ENCODE results near the gene PRRT2.
A peak's percentile ranks its signal among the peaks of the same experiment; 100 is the strongest.

The PRRT2 gene

GRCh38 chr16:29844575-29845331 is 32.8 kb downstream of the PRRT2 start:
- in situ Hi-C loops (cut with HindIII; ENCODE audit: low sequenced_read_pairs), result no loop called here
- no peak overlapping the region for H3K4me3 ChIP-seq (ENCODE audit: low read depth, low read length)
- TF ChIP-seq CTCF (IDR thresholded peaks at IDR 0.05; ENCODE audit: low read depth, low read length), result no peak
- DNase-seq (ENCODE audit: low read depth, low spot score), result no peak

- TF ChIP-seq CTCF (IDR thresholded peaks at IDR 0.05; ENCODE audit: low read depth, low read length), result no peak
- in situ Hi-C loops (cut with HindIII; ENCODE audit: low sequenced_read_pairs), result no loop called here
- DNase-seq (ENCODE audit: low read depth, low spot score), result no peak
- H3K4me3 ChIP-seq (ENCODE audit: low read depth, low read length), result no peak overlapping the region
Measured at GRCh38 chr16:29845656-29846055, 33.7 kb downstream of the PRRT2 start.

GRCh38 chr16:29848420-29849297 is 36.7 kb downstream of the PRRT2 start:
- in situ Hi-C loops (cut with HindIII; ENCODE audit: low sequenced_read_pairs), result no loop called here
- peak; percentile 95 for TF ChIP-seq CTCF (IDR thresholded peaks at IDR 0.05; ENCODE audit: low read depth, low read length)
- no peak overlapping the region for H3K4me3 ChIP-seq (ENCODE audit: low read depth, low read length)
- peak; percentile 55 for DNase-seq (ENCODE audit: low read depth, low spot score)

DNA sequence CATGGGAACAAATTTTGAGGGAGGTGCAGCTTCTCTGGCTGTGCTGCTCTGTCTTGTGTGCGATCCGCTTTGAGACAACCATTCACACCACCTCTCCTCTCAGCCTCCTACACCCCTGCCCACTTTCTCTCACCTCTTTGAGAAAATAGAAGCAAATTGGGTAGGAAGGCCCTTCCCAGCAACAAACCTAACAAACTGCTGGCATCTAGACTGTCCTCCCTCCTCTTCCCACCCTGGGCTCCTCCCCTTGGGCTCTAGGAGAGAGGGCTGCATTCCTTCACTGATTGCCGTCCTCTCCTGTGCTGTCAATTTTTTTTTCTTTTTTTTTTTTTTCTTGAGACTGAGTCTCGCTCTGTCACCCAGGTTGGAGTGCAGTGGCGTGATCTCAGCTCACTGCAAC is 37.5 kb downstream of the PRRT2 start:
- DNase-seq (ENCODE audit: low read depth, low spot score), result no peak
- H3K4me3 ChIP-seq (ENCODE audit: low read depth, low read length), result no peak overlapping the region
- in situ Hi-C loops (cut with HindIII; ENCODE audit: low sequenced_read_pairs), result no loop called here
- no peak for TF ChIP-seq CTCF (IDR thresholded peaks at IDR 0.05; ENCODE audit: low read depth, low read length)

DNA sequence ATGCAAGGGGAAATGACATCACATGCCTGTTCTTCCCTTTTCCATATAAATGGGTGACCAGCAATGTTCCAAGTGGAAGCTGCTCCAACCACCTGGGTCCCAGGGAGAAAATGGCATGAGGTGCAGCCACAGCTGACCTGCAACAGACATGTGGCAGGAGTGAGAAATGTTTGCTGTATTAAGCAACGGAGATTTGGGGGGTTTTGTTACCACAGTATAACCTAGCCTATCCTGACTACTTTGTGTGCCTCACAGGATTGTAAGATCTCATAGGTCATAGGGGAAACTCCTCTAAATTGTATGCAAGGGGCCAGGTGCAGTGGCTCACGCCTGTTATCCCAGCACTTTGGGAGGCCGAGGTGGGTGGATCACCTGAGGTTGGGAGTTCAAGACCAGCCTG is 39.0 kb downstream of the PRRT2 start:
- no peak for DNase-seq (ENCODE audit: low read depth, low spot score)

GRCh38 chr16:29852654-29853053 is 40.7 kb downstream of the PRRT2 start:
- TF ChIP-seq CTCF (IDR thresholded peaks at IDR 0.05; ENCODE audit: low read depth, low read length), result no peak
- no peak overlapping the region for H3K4me3 ChIP-seq (ENCODE audit: low read depth, low read length)
- in situ Hi-C loops (cut with HindIII; ENCODE audit: low sequenced_read_pairs), result no loop called here
- DNase-seq (ENCODE audit: low read depth, low spot score), result no peak

More for the DNA sequence above, 39.0 kb downstream of the PRRT2 start:
- no peak overlapping the region for H3K4me3 ChIP-seq (ENCODE audit: low read depth, low read length)
- in situ Hi-C loops (cut with HindIII; ENCODE audit: low sequenced_read_pairs), result no loop called here
- no peak for TF ChIP-seq CTCF (IDR thresholded peaks at IDR 0.05; ENCODE audit: low read depth, low read length)

Data from astrocyte of the spinal cord (primary cell).